OCI-LY1 (cell line): ENCODE data around the gene RBSN.

Experiments
- CTCF ChIP-seq: fragments of 200-600 bp; sonication (generic), shearing (Covaris generic); IDR thresholded peaks from 2 replicates; pipeline ENCODE4 v1.5.1; 2017; ENCODE audit warnings: mild to moderate bottlenecking, antibody characterized with exemption, low read length, moderate library complexity, mixed read lengths
- EZH2 ChIP-seq: fragments of 200-600 bp; sonication (generic), shearing (Covaris generic); IDR thresholded peaks from 2 replicates; pipeline ENCODE4 v1.8.0; 2017; ENCODE audit warnings: borderline replicate concordance, mixed run types, mild to moderate bottlenecking, antibody characterized with exemption, low read length, moderate library complexity, mixed read lengths

GRCh38 chr3:15063656-15064286 is 35.2 kb downstream of the RBSN start:
- no peak for TF ChIP-seq CTCF
- TF ChIP-seq EZH2, result no peak
